Heart right ventricle (tissue), 16 donors: ENCODE results near the gene CARD9. TPM values are rescaled to one million over a fixed set of nuclear protein-coding genes. Genes with fewer than 3 reads are reported as not detected.

Source experiments
- ATAC-seq, 8 donors: fragments of 200-7000 bp; cut with Tn5 transposase; one replicate each; pipeline ENCODE4 v1.9.1; 2020; ENCODE audit warnings: mild to moderate bottlenecking in 8 of 8, moderate library complexity in 8 of 8, moderate number of reproducible peaks in 1 of 8
- DNase-seq, 2 donors: peaks; one replicate each; pipeline ENCODE4 v3.0.0-alpha.2; 2020
- H3K27ac ChIP-seq, 10 donors: fragments of 200-600 bp; sonication (generic) in 2 of 10; one replicate each; pipeline versions ENCODE4 v1.5.0 to v1.8.0; 2020 to 2022; ENCODE audit warnings: mild to moderate bottlenecking in 3 of 10
- H3K27me3 ChIP-seq, 7 donors: fragments of 200-600 bp; one replicate each; pipeline ENCODE4 v1.8.0; 2021 to 2022; ENCODE audit warnings: mild to moderate bottlenecking in 2 of 7
- H3K36me3 ChIP-seq, 9 donors: fragments of 200-600 bp; sonication (generic) in 1 of 9; one replicate each; pipeline versions ENCODE4 v1.5.0 to v1.8.0; 2020 to 2022; ENCODE audit warnings: mild to moderate bottlenecking in 2 of 9
- H3K4me1 ChIP-seq, 9 donors: fragments of 200-600 bp; sonication (generic) in 1 of 9; one replicate each; pipeline versions ENCODE4 v1.5.0 to v1.8.0; 2020 to 2022; ENCODE audit warnings: mild to moderate bottlenecking in 4 of 9
- H3K4me3 ChIP-seq, 10 donors: fragments of 200-600 bp; sonication (generic) in 2 of 10; one replicate each; pipeline versions ENCODE4 v1.5.0 to v1.8.0; 2020 to 2022; ENCODE audit warnings: mild to moderate bottlenecking in 7 of 10, moderate library complexity in 2 of 10
- H3K9me3 ChIP-seq, 11 donors: fragments of 200-600 bp in 10 of 11; sonication (generic) in 2 of 11; one replicate each; pipeline versions ENCODE4 v1.5.0 to v1.8.0; 2013 to 2022; ENCODE audit warnings: mild to moderate bottlenecking in 2 of 11, control low read depth in 1 of 11, moderate library complexity in 1 of 11
- WGBS, 2 donors: extraction: QIAGEN DNeasy Blood & Tissue Kit; methylation state at CpG; one replicate each; pipeline ENCODE4 v1.1.7; 2013; ENCODE audit warnings: inconsistent platforms in 1 of 2; 5-methylcytosine and 5-hydroxymethylcytosine counted together
- intact Hi-C, 10 donors: fragments of 100-400 bp; cut with DNase I; formaldehyde crosslinking; loops; one replicate each; pipeline versions ENCODE4 v1.11.1 to v1.14.2; 2022
- polyA plus RNA-seq, 2 donors: library from polyadenylated mRNA; stranded (reverse); fragments of 200-250 nt; gene quantifications; one replicate each; pipeline ENCODE4 v1.2.3, GENCODE V29; 2013
- total RNA-seq, 10 donors: library from RNA; stranded (reverse); fragmentation: NEBNext Ultra II Directional in 3 of 10; extraction: Animal tissue kit (Norgen Biotek cat#: 25700) in 3 of 10; gene quantifications; one replicate each; pipeline versions ENCODE4 v1.2.1 to v1.2.4, GENCODE V29; 2021 to 2023
- TF ChIP-seq, protein P1 (sequence below), 9 donors: fragments of 200-600 bp; sonication (generic) in 2 of 9; IDR thresholded peaks; one replicate each; pipeline versions ENCODE4 v1.5.0 to v1.8.0; 2021 to 2022; ENCODE audit warnings: antibody characterized with exemption in 9 of 9, mild to moderate bottlenecking in 5 of 9, moderate library complexity in 1 of 9
- donor health status: Arrhythmogenic right ventricular cardiomyopathy.
- donor health status: ischemic (EF 13 %, LVEDD 7.1; RV severe dilation, severe dysfunction).
- donor health status: healthy with polysubstance abuse.
- donor health status: DM: no; HTN: yes; CAD: no.
- donor health status: DM: no; HTN: no; CAD: no.
- donor health status: ischemic (EF 25% LVEDD 6.9; RV normal size, moderate dysfunction).
- donor health status: ischemic (EF 25% LVEDD 5.7; RV mildly dilated, moderate dysfunction).
- donor health status: healthy.
- donor health status: DM: yes; HTN: yes; CAD: no.
- donor health status: Ischemic cardiomyopathy.
- donor health status: ischemic (EF 35%, LVEDD 5.7; RV mildly dilated, moderate dysfunction).
- donor health status: nonischemic (EF 11% LVEDD 7.7; RV severe dilation, severe dysfunction).
- donor health status: DM: yes; HTN: yes; CAD: no.
- donor health status: PGD.
- donor health status: ischemic (EF 29% LVEDD 5.4; RV normal size, mild dysfunction).
- donor health status: nonischemic (EF 23%, LVEDD 6.1; RV moderate dilation, normal function).

Gene CARD9
- total and polyA plus RNA-seq, 12 donors = 0.21 to 2.0 (median 1.1) TPM; not detected in 1

DNA sequence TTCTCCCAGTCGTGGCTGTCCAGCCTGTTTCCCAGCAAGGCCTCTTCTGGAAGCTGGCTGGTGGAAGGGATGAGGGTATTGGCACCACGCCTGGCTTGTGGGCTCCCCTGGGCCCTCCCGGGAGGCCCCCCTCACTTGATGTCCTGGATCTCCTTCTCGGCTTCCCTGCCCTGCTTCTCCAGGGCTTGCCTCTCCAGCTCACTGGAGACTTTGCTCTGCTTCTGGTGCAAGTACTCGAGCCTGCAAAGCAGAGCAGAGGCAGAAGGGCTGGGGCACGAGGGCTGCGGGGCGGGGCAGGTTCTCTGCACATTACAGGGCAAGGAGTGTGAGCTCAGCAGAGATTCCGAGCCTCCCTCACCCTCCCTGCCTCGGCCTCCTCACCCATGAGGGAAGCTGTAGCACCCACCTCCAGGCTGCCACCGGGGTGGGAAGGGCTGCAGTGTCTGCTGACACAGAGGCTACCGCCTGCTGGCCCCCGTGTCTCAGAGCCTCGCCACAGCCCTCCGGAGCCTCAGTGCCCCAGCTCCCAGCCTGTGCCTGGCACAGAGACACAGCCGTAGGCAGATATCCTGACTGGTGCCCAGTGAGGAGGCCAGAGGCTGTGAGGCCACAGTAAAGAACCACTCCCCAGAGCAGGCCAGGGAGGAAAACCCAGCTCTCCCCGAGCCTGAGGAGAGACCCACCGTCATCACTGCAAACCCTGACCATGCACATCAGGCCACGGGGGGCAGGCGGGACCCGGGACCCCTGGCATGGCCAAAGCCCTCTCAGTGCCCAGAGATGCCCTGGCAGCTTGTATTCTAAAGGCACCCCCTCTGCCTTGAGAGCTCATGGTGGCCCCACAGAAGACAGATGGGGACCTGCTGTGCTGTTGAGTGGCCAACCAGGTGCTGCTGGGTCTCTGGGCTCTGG lies 19.3 kb upstream of the CARD9 start:
- Histone ChIP-seq H3K27ac (no peak overlapping the region), H3K4me3 (no peak overlapping the region), H3K36me3 (peaks cover 3 to 98% (median 68%) of the 10 kb centered on the region in 9 donors), H3K9me3 (no peaks in the 10 kb centered on the region), H3K4me1 (no peaks in the 10 kb centered on the region), H3K27me3 (no peaks in the 10 kb centered on the region)
- TF ChIP-seq, protein P1, sequence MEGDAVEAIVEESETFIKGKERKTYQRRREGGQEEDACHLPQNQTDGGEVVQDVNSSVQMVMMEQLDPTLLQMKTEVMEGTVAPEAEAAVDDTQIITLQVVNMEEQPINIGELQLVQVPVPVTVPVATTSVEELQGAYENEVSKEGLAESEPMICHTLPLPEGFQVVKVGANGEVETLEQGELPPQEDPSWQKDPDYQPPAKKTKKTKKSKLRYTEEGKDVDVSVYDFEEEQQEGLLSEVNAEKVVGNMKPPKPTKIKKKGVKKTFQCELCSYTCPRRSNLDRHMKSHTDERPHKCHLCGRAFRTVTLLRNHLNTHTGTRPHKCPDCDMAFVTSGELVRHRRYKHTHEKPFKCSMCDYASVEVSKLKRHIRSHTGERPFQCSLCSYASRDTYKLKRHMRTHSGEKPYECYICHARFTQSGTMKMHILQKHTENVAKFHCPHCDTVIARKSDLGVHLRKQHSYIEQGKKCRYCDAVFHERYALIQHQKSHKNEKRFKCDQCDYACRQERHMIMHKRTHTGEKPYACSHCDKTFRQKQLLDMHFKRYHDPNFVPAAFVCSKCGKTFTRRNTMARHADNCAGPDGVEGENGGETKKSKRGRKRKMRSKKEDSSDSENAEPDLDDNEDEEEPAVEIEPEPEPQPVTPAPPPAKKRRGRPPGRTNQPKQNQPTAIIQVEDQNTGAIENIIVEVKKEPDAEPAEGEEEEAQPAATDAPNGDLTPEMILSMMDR (IDR thresholded peaks at IDR 0.05) = no peak
- intact Hi-C loops = no loop called here
- ATAC-seq (no peak), DNase-seq (no peak)
- WGBS, 2 donors = 79 to 80% methylated on average over 21 of the region's 21 CpGs

DNA sequence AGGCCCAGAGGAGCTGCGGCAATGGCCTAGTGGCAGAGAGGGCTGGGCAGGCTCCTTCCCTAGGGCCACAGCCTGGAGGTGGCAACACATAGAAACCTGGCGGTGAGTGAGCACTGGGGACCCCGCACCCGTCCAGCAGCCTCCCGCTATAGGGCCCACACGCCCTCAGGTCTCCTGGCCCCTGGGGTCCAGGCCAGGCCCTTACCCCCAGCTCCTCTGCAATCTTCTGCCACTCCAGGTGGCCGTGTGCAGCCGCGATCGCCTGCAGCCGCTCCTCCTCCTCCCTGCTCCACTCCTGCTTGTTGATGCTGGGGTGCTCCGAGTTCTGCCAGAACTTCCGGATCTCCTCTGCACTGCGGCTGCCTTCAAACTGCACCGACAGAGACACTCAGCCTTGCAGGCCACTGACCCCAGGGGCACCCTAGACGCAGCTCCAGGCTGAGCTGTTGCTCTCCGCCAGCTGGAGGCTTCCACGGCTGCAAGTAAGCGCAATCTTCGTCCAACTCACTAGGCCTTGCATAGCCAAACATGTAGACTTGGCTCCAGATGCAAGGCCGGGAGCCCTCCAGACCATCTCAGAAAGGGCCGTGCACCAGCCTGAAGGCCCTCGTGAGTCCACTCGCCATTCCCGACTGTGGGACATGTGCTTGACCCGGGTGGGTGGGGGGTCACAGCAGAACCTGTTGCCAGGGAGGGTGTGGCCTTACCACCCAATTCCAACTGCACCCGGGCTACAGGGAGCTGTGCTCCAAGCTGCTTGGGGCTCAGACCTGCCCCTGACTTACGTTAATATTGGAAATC lies 18.5 kb upstream of the CARD9 start:
- no peaks in the 10 kb centered on the region for H3K9me3 ChIP-seq
- DNase-seq (no peak), ATAC-seq (no peak)
- H3K27me3 ChIP-seq = no peaks in the 10 kb centered on the region
- WGBS, 2 donors = 89 to 92% methylated on average over 28 of the region's 28 CpGs
- TF ChIP-seq, protein P1 (IDR thresholded peaks at IDR 0.05) = no peak
- intact Hi-C loops = no loop called here
- no peaks in the 10 kb centered on the region for H3K4me1 ChIP-seq
- no peak overlapping the region for H3K27ac ChIP-seq
- peaks cover 6 to 100% (median 74%) of the 10 kb centered on the region in 9 donors for H3K36me3 ChIP-seq
- H3K4me3 ChIP-seq = no peak overlapping the region

- TF ChIP-seq, protein P1 (IDR thresholded peaks at IDR 0.05) = no peak
- Histone ChIP-seq H3K9me3 (no peaks in the 10 kb centered on the region), H3K27ac (no peak overlapping the region), H3K27me3 (no peaks in the 10 kb centered on the region), H3K4me1 (no peaks in the 10 kb centered on the region), H3K36me3 (peaks cover 0 to 100% (median 64%) of the 10 kb centered on the region in 9 donors), H3K4me3 (no peak overlapping the region)
- WGBS, 2 donors = 90% methylated on average over 14 of the region's 14 CpGs
- DNase-seq (no peak), ATAC-seq (no peak)
- intact Hi-C loops = no loop called here
These were observed 15.9 kb upstream of the CARD9 start for GRCh38 chr9:136389396-136389795.

- no peaks in the 10 kb centered on the region for H3K27me3 ChIP-seq
- intact Hi-C loops = no loop called here
- H3K4me1 ChIP-seq = no peaks in the 10 kb centered on the region
- no peaks in the 10 kb centered on the region for H3K9me3 ChIP-seq
- DNase-seq (no peak), ATAC-seq (no peak)
- H3K4me3 ChIP-seq = no peak overlapping the region
- peaks cover 0 to 97% (median 60%) of the 10 kb centered on the region in 9 donors for H3K36me3 ChIP-seq
- TF ChIP-seq, protein P1 (IDR thresholded peaks at IDR 0.05) = no peak
- WGBS, 2 donors = 96% methylated on average over 19 of the region's 19 CpGs
- H3K27ac ChIP-seq = no peak overlapping the region
These were observed 13.7 kb upstream of the CARD9 start for GRCh38 chr9:136387217-136387616.
